Measurements from ENCODE around the gene TMEM132D.

DNA sequence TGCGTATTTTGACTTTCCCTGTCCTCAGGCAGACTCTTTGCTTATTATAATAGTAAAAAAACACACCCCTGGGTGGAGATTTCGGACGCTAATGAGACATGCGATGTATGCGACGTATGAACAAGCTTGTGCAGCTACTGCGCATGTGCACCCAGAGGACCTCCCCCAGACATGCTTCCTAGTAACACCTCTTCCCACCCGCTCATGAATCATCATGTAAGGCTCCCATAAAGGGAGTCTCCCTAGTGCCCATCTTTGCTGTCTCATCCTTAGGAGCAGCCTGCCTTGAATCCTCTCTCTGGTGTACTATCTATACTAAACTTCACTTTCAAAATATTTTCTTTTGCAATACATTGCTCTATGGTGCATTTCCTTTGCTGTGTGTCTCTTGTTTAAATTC lies 210.1 kb downstream of the TMEM132D start:
- TF ChIP-seq, protein P1, sequence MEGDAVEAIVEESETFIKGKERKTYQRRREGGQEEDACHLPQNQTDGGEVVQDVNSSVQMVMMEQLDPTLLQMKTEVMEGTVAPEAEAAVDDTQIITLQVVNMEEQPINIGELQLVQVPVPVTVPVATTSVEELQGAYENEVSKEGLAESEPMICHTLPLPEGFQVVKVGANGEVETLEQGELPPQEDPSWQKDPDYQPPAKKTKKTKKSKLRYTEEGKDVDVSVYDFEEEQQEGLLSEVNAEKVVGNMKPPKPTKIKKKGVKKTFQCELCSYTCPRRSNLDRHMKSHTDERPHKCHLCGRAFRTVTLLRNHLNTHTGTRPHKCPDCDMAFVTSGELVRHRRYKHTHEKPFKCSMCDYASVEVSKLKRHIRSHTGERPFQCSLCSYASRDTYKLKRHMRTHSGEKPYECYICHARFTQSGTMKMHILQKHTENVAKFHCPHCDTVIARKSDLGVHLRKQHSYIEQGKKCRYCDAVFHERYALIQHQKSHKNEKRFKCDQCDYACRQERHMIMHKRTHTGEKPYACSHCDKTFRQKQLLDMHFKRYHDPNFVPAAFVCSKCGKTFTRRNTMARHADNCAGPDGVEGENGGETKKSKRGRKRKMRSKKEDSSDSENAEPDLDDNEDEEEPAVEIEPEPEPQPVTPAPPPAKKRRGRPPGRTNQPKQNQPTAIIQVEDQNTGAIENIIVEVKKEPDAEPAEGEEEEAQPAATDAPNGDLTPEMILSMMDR (conservative IDR thresholded peaks at IDR 0.05; ENCODE audit: low read length) = no peak
- no peak for TF ChIP-seq EZH2phosphoT487 (IDR thresholded peaks at IDR 0.05; ENCODE audit: borderline replicate concordance, low read depth, low read length)

Data from OCI-LY7 (cell line).